SK-N-SH treated with all-trans-retinoic acid at 6 μM for 48 hours (cell line): ENCODE measurements around the gene TRAF1.

Experiments
- ARNTL ChIP-seq: fragments of 450-650 bp; formaldehyde crosslinking; IDR thresholded peaks from 2 replicates; pipeline ENCODE4 v1.5.0; 2020; ENCODE audit warnings: low read depth, mild to moderate bottlenecking, moderate library complexity, borderline replicate concordance
- BACH2 ChIP-seq: fragments of 250-450 bp; sonication (Bioruptor Pico); IDR thresholded peaks from 2 replicates; pipeline ENCODE4 v1.9.0; 2021; ENCODE audit warnings: mild to moderate bottlenecking, borderline replicate concordance
- RARB ChIP-seq: fragments of 250-450 bp; sonication (Bioruptor Pico); IDR thresholded peaks from 2 replicates; pipeline ENCODE4 v1.8.0; 2021; ENCODE audit warnings: mild to moderate bottlenecking, moderate library complexity
- ZC3H10 ChIP-seq: fragments of 250-450 bp; sonication (Bioruptor Pico); IDR thresholded peaks from 2 replicates; pipeline ENCODE4 v1.5.1; 2021; ENCODE audit warnings: mild to moderate bottlenecking, moderate library complexity
- TF ChIP-seq, protein P1 (sequence below): fragments of 250-450 bp; sonication (Bioruptor Pico); IDR thresholded peaks from 2 replicates; pipeline ENCODE4 v1.5.0; 2020; ENCODE audit warnings: mild to moderate bottlenecking, moderate library complexity
- TF ChIP-seq, protein P2 (sequence below): fragments of 250-450 bp; sonication (Bioruptor Pico); IDR thresholded peaks from 2 replicates; pipeline ENCODE4 v1.8.0; 2021; ENCODE audit warnings: low read depth, mild to moderate bottlenecking, moderate library complexity, borderline replicate concordance

DNA sequence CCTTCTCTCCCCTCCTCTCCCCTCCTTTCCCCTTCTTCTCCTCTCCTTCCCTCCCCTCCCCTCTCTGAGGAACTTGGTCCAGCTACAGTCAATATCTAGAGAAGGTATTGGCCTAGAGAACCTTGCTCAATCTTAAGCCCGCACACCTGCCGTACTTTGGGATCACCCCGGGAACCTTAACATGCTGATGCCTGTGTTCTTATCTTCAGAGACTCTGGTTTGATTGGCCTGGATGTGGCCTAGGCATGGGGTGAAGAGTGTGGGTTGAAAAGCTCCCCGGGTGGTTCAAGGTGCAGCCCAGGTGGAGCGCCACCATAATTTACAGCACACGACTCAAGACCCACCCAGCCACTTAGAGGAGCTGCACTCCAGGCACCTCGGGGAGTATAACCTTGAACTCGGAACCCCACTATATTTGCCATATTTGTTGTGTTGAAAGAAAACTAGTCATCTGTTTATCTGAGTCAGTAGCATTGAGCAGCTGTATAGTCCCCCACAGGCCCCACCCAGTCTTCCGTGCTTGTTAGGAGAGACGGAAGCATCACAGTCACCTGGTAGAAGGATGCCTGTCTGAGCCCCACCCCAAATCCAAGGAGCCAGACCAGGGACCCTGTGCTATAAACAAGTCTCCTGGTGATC, 35.2 kb downstream of the TRAF1 start:
- no peak for TF ChIP-seq ARNTL (CRISPR knock-in tag)
- TF ChIP-seq, protein P1, sequence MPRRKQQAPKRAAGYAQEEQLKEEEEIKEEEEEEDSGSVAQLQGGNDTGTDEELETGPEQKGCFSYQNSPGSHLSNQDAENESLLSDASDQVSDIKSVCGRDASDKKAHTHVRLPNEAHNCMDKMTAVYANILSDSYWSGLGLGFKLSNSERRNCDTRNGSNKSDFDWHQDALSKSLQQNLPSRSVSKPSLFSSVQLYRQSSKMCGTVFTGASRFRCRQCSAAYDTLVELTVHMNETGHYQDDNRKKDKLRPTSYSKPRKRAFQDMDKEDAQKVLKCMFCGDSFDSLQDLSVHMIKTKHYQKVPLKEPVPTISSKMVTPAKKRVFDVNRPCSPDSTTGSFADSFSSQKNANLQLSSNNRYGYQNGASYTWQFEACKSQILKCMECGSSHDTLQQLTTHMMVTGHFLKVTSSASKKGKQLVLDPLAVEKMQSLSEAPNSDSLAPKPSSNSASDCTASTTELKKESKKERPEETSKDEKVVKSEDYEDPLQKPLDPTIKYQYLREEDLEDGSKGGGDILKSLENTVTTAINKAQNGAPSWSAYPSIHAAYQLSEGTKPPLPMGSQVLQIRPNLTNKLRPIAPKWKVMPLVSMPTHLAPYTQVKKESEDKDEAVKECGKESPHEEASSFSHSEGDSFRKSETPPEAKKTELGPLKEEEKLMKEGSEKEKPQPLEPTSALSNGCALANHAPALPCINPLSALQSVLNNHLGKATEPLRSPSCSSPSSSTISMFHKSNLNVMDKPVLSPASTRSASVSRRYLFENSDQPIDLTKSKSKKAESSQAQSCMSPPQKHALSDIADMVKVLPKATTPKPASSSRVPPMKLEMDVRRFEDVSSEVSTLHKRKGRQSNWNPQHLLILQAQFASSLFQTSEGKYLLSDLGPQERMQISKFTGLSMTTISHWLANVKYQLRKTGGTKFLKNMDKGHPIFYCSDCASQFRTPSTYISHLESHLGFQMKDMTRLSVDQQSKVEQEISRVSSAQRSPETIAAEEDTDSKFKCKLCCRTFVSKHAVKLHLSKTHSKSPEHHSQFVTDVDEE (CRISPR knock-in tag), result no peak
- TF ChIP-seq BACH2, result no peak
- TF ChIP-seq, protein P2, sequence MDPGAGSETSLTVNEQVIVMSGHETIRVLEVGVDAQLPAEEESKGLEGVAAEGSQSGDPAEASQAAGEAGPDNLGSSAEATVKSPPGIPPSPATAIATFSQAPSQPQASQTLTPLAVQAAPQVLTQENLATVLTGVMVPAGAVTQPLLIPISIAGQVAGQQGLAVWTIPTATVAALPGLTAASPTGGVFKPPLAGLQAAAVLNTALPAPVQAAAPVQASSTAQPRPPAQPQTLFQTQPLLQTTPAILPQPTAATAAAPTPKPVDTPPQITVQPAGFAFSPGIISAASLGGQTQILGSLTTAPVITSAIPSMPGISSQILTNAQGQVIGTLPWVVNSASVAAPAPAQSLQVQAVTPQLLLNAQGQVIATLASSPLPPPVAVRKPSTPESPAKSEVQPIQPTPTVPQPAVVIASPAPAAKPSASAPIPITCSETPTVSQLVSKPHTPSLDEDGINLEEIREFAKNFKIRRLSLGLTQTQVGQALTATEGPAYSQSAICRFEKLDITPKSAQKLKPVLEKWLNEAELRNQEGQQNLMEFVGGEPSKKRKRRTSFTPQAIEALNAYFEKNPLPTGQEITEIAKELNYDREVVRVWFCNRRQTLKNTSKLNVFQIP (CRISPR knock-in tag), result no peak
- TF ChIP-seq RARB, result no peak
- TF ChIP-seq ZC3H10, result no peak
